Glomerular endothelial cell (primary cell): ENCODE results near the gene SCD5. TPM values are rescaled to one million over a fixed set of nuclear protein-coding genes. Genes with fewer than 3 reads are reported as not detected.

Experiments used
- DNase-seq: peaks from one replicate; pipeline ENCODE4 v3.0.0-alpha.2; 2011; ENCODE audit warnings: low read depth, low spot score; ENCODE audit errors: extremely low read depth
- total RNA-seq: library from RNA; depleted of rRNA; stranded (reverse); fragments of >200 nt; gene quantifications from 2 replicates; pipeline ENCODE4 v1.2.3, GENCODE V29; 2015

The SCD5 gene
- total RNA-seq, 1 donor from 2014 or later: 28.4 TPM

- no peak for DNase-seq
Measured at GRCh38 chr4:82697561-82697960, 101.0 kb downstream of the SCD5 start.

GRCh38 chr4:82696117-82696860 lies 102.3 kb downstream of the SCD5 start:
- DNase-seq: no peak

- DNase-seq: no peak
Measured at GRCh38 chr4:82694892-82695291, 103.7 kb downstream of the SCD5 start.

GRCh38 chr4:82694046-82694445 lies 104.5 kb downstream of the SCD5 start:
- no peak for DNase-seq

GRCh38 chr4:82692101-82692780 lies 106.4 kb downstream of the SCD5 start:
- no peak for DNase-seq

GRCh38 chr4:82691431-82691830 lies 107.2 kb downstream of the SCD5 start:
- DNase-seq: no peak

- DNase-seq: no peak
Measured at GRCh38 chr4:82688091-82688795, 110.4 kb downstream of the SCD5 start.

GRCh38 chr4:82687531-82687930 lies 111.1 kb downstream of the SCD5 start:
- DNase-seq: no peak

- no peak for DNase-seq
Measured at GRCh38 chr4:82681754-82682153, 116.8 kb downstream of the SCD5 start.

GRCh38 chr4:82680834-82681233 lies 117.8 kb downstream of the SCD5 start:
- DNase-seq: no peak

- DNase-seq: no peak
Measured at GRCh38 chr4:82679531-82679930, 119.1 kb downstream of the SCD5 start.

- no peak for DNase-seq
Measured at GRCh38 chr4:82678051-82678450, 120.5 kb downstream of the SCD5 start.

GRCh38 chr4:82677327-82677726 lies 121.3 kb downstream of the SCD5 start:
- no peak for DNase-seq

GRCh38 chr4:82667761-82668480 lies 130.7 kb downstream of the SCD5 start:
- DNase-seq: no peak

GRCh38 chr4:82666970-82667665 lies 131.5 kb downstream of the SCD5 start:
- DNase-seq: no peak

- DNase-seq: no peak
Measured at GRCh38 chr4:82661181-82661992, 137.2 kb downstream of the SCD5 start.

- DNase-seq: peak; percentile 18
Measured at GRCh38 chr4:82652062-82652461, 146.5 kb downstream of the SCD5 start.

- DNase-seq: no peak
Measured at GRCh38 chr4:82650868-82651267, 147.7 kb downstream of the SCD5 start.

GRCh38 chr4:82648356-82648755 lies 150.2 kb downstream of the SCD5 start:
- no peak for DNase-seq
